Measurements from ENCODE around the gene GSX2.
A peak's percentile ranks its signal among the peaks of the same experiment; 100 is the strongest.

GSX2 gene

GRCh38 chr4:54065282-54066087, 34.5 kb upstream of the GSX2 start:
- no peak for DNase-seq (ENCODE audit: extremely low read depth, low read depth)
- no peak for TF ChIP-seq CTCF (IDR thresholded peaks at IDR 0.05; ENCODE audit: low read depth, low read length)

- DNase-seq (ENCODE audit: extremely low read depth, low read depth): no peak
- TF ChIP-seq CTCF (IDR thresholded peaks at IDR 0.05; ENCODE audit: low read depth, low read length): no peak
Measured at GRCh38 chr4:54066088-54066415, 33.9 kb upstream of the GSX2 start.

DNA sequence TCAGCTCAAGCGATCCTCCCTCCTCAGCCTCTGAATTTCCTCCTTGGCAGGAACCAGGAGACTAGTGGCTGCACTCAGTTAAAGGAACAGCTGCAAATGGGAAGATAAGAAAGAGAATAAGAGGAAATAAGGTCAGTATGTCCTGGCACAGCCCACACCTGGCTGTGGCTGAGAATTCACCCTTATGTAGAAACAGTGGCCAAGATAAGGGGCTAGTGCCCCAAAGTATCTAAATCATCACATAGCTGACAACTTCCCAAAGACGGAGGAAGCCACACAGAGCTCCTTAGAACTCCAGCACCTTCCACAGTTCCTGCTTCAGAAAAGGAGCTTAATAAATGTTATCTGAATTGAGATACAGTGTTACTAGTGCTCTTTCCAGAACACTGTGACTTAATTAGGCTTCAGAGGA, 33.2 kb upstream of the GSX2 start:
- TF ChIP-seq CTCF (IDR thresholded peaks at IDR 0.05; ENCODE audit: low read depth, low read length): no peak
- DNase-seq (ENCODE audit: extremely low read depth, low read depth): no peak

GRCh38 chr4:54067166-54067565, 32.8 kb upstream of the GSX2 start:
- peak; percentile 80 for DNase-seq (ENCODE audit: extremely low read depth, low read depth)
- TF ChIP-seq CTCF (IDR thresholded peaks at IDR 0.05; ENCODE audit: low read depth, low read length): no peak

- DNase-seq (ENCODE audit: extremely low read depth, low read depth): no peak
Measured at GRCh38 chr4:54073271-54073880, 26.6 kb upstream of the GSX2 start.

DNA sequence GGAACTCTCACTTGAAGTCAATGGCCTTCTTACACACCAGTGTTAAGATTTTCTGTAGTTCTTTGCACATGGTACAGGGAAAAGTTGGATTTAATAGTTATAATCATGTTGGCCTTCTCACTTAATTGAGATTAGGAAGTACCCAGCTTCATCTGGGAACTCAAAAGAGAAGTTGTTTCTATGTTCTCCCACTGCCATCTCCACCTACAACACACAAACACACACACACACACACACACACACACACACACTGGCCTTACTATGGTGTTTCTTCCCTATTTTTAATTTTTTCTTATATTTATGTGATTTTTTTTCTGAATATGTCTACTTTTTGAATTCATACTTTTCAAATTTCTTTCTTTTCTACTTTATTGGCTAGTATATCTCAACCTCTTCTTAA, 25.6 kb upstream of the GSX2 start:
- no peak for TF ChIP-seq CTCF (IDR thresholded peaks at IDR 0.05; ENCODE audit: low read depth, low read length)
- no peak for DNase-seq (ENCODE audit: extremely low read depth, low read depth)

More at GRCh38 chr4:54073271-54073880, 26.6 kb upstream of the GSX2 start:
- TF ChIP-seq CTCF (IDR thresholded peaks at IDR 0.05; ENCODE audit: low read depth, low read length): no peak

GRCh38 chr4:54076673-54077072, 23.3 kb upstream of the GSX2 start:
- no peak for DNase-seq (ENCODE audit: extremely low read depth, low read depth)
- TF ChIP-seq CTCF (IDR thresholded peaks at IDR 0.05; ENCODE audit: low read depth, low read length): no peak
